ENCODE results near the gene NEDD9. TPM values are rescaled to one million over a fixed set of nuclear protein-coding genes. Genes with fewer than 3 reads are reported as not detected.

NEDD9 gene
- total and polyA plus RNA-seq, 2 experiments from 2014 or later, result 4.4 to 13.0 TPM

DNA sequence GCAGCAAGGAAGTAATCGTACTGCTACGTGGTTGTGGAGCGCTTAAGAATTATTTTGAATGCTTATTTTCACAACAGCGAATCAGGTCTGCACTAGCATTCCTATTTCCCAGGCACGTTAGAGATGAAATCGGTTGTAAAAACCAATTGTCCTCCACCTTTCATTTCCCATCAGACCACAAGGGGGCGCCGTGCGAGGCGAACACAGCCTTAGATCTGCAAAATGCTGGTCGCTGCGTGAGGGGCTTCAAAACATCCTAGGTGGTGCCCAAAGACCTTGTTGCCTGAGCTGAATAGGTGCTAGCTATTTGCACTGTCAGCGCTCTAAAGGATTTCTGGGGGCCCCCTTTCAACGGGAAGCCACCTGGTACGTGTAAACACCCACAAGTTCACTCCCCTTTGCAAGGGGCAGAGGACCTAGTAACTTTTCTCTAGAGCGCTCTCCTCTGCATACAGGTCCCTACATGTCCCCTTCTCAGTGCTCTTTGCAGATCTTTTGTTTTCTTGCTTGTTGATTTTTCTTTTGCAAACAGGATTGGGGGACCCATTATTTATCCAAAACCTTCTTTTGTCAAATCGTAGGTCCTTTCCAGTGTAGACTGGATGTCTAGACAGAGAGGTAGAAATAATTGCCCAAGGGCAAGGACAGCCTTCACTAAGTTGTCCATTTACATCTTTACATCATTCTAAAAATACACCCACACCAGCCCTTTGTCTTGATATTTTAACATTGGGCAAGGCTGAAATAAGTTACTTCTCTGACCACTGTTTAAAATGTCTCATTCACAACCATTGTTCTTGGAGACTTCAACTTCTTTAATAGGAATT is 59.8 kb downstream of the NEDD9 start:
- H4K20me1 ChIP-seq (replicated peaks; ENCODE audit: insufficient read depth), result no peaks in the 10 kb centered on the region
- no peaks in the 10 kb centered on the region for H3K79me2 ChIP-seq (replicated peaks; ENCODE audit: insufficient read depth)
- H3K4me1 ChIP-seq (ENCODE audit: insufficient read depth), result peaks cover 14% of the 10 kb centered on the region
- Mint-ChIP-seq H3K9me3 (no peaks in the 10 kb centered on the region; the same call in 2 of the 3 replicates), H3K27ac (no peak overlapping the region), H3K36me3 (ENCODE audit: low read depth) (no peaks in the 10 kb centered on the region), H3K4me3 (no peak overlapping the region), H3K4me1 (peaks cover 9% of the 10 kb centered on the region), H3K27me3 (ENCODE audit: insufficient read depth, low read depth, poor library complexity) (peaks cover 12% of the 10 kb centered on the region)
- H3K36me3 ChIP-seq (ENCODE audit: insufficient read depth), result no peaks in the 10 kb centered on the region
- peak; percentile 92 for ATAC-seq
- no peaks in the 10 kb centered on the region for H3F3A ChIP-seq (replicated peaks; ENCODE audit: low read depth)
- 0 out of 2 replicates have a peak, but pooled peaks cover 9% of the 10 kb centered on the region for H3K9me2 ChIP-seq (ENCODE audit: insufficient read depth)
- H3K27me3 ChIP-seq (ENCODE audit: insufficient read depth), result no peaks in the 10 kb centered on the region
- peak overlapping the region; percentile 48 for H2AFZ ChIP-seq
- H3K4me2 ChIP-seq, result peak overlapping the region; percentile 42; the same call in 1 of the 2 replicates
- peak; percentile 88 for DNase-seq (ENCODE audit: low spot score)
- no peak overlapping the region for H3K4me3 ChIP-seq
- no peak overlapping the region for H3K27ac ChIP-seq (ENCODE audit: low read depth)
- no peak for TF ChIP-seq JUNB (IDR thresholded peaks at IDR 0.05; ENCODE audit: unreplicated experiment)
- TF ChIP-seq, protein P1, sequence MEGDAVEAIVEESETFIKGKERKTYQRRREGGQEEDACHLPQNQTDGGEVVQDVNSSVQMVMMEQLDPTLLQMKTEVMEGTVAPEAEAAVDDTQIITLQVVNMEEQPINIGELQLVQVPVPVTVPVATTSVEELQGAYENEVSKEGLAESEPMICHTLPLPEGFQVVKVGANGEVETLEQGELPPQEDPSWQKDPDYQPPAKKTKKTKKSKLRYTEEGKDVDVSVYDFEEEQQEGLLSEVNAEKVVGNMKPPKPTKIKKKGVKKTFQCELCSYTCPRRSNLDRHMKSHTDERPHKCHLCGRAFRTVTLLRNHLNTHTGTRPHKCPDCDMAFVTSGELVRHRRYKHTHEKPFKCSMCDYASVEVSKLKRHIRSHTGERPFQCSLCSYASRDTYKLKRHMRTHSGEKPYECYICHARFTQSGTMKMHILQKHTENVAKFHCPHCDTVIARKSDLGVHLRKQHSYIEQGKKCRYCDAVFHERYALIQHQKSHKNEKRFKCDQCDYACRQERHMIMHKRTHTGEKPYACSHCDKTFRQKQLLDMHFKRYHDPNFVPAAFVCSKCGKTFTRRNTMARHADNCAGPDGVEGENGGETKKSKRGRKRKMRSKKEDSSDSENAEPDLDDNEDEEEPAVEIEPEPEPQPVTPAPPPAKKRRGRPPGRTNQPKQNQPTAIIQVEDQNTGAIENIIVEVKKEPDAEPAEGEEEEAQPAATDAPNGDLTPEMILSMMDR (conservative IDR thresholded peaks at IDR 0.05; ENCODE audit: low read depth in 2 of 2), result peak; percentile 93 to 96

DNA sequence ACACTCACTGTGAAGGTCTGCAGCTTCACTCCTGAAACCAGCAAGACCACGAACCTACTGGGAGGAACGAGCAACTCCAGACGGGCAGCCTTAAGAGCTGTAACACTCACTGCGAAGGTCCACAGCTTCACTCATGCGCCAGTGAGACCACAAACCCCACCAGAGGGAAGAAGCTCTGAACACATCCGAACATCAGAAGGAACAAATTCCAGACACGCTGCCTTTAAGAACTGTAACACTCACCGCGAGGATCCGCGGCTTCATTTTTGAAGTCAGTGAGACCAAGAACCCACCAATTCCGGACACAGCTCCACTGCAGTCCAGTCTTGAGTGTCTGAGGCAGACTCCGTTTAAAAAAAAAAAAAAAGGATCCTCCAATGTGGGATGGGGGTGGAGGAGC is 60.5 kb downstream of the NEDD9 start:
- Histone ChIP-seq H3K4me1 (ENCODE audit: insufficient read depth) (peaks cover 14% of the 10 kb centered on the region), H3K36me3 (ENCODE audit: insufficient read depth) (no peaks in the 10 kb centered on the region), H2AFZ (no peak overlapping the region), H3K4me3 (no peak overlapping the region), H3K27ac (ENCODE audit: low read depth) (no peak overlapping the region), H3K9me2 (ENCODE audit: insufficient read depth) (0 out of 2 replicates have a peak, but pooled peaks cover 9% of the 10 kb centered on the region), H3F3A (replicated peaks; ENCODE audit: low read depth) (no peaks in the 10 kb centered on the region), H3K79me2 (replicated peaks; ENCODE audit: insufficient read depth) (no peaks in the 10 kb centered on the region), H4K20me1 (replicated peaks; ENCODE audit: insufficient read depth) (no peaks in the 10 kb centered on the region), H3K27me3 (ENCODE audit: insufficient read depth) (no peaks in the 10 kb centered on the region), H3K4me2 (no peak overlapping the region)
- Mint-ChIP-seq H3K36me3 (ENCODE audit: low read depth) (no peaks in the 10 kb centered on the region), H3K9me3 (no peaks in the 10 kb centered on the region; the same call in 2 of the 3 replicates), H3K4me3 (no peak overlapping the region), H3K27me3 (ENCODE audit: insufficient read depth, low read depth, poor library complexity) (peaks cover 12% of the 10 kb centered on the region), H3K4me1 (peaks cover 9% of the 10 kb centered on the region), H3K27ac (no peak overlapping the region)
- no peak for DNase-seq (ENCODE audit: low spot score)
- ATAC-seq, result no peak
- TF ChIP-seq, protein P2, sequence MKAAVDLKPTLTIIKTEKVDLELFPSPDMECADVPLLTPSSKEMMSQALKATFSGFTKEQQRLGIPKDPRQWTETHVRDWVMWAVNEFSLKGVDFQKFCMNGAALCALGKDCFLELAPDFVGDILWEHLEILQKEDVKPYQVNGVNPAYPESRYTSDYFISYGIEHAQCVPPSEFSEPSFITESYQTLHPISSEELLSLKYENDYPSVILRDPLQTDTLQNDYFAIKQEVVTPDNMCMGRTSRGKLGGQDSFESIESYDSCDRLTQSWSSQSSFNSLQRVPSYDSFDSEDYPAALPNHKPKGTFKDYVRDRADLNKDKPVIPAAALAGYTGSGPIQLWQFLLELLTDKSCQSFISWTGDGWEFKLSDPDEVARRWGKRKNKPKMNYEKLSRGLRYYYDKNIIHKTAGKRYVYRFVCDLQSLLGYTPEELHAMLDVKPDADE (IDR thresholded peaks at IDR 0.05), result no peak
- TF ChIP-seq, protein P1 (conservative IDR thresholded peaks at IDR 0.05; ENCODE audit: low read depth in 2 of 2), result no peak
- TF ChIP-seq STAT1 (IDR thresholded peaks at IDR 0.05; ENCODE audit: unreplicated experiment) (no peak), POLR2AphosphoS5 (IDR thresholded peaks at IDR 0.05; ENCODE audit: low read depth) (no peak), CREB1 (CRISPR knock-in tag; IDR thresholded peaks at IDR 0.05; ENCODE audit: low read depth) (no peak), JUNB (IDR thresholded peaks at IDR 0.05; ENCODE audit: unreplicated experiment) (no peak), ZNF114 (CRISPR knock-in tag; IDR thresholded peaks at IDR 0.05) (no peak), NANOG (IDR thresholded peaks at IDR 0.05; ENCODE audit: borderline replicate concordance) (no peak)
- TF ChIP-seq, protein P3, sequence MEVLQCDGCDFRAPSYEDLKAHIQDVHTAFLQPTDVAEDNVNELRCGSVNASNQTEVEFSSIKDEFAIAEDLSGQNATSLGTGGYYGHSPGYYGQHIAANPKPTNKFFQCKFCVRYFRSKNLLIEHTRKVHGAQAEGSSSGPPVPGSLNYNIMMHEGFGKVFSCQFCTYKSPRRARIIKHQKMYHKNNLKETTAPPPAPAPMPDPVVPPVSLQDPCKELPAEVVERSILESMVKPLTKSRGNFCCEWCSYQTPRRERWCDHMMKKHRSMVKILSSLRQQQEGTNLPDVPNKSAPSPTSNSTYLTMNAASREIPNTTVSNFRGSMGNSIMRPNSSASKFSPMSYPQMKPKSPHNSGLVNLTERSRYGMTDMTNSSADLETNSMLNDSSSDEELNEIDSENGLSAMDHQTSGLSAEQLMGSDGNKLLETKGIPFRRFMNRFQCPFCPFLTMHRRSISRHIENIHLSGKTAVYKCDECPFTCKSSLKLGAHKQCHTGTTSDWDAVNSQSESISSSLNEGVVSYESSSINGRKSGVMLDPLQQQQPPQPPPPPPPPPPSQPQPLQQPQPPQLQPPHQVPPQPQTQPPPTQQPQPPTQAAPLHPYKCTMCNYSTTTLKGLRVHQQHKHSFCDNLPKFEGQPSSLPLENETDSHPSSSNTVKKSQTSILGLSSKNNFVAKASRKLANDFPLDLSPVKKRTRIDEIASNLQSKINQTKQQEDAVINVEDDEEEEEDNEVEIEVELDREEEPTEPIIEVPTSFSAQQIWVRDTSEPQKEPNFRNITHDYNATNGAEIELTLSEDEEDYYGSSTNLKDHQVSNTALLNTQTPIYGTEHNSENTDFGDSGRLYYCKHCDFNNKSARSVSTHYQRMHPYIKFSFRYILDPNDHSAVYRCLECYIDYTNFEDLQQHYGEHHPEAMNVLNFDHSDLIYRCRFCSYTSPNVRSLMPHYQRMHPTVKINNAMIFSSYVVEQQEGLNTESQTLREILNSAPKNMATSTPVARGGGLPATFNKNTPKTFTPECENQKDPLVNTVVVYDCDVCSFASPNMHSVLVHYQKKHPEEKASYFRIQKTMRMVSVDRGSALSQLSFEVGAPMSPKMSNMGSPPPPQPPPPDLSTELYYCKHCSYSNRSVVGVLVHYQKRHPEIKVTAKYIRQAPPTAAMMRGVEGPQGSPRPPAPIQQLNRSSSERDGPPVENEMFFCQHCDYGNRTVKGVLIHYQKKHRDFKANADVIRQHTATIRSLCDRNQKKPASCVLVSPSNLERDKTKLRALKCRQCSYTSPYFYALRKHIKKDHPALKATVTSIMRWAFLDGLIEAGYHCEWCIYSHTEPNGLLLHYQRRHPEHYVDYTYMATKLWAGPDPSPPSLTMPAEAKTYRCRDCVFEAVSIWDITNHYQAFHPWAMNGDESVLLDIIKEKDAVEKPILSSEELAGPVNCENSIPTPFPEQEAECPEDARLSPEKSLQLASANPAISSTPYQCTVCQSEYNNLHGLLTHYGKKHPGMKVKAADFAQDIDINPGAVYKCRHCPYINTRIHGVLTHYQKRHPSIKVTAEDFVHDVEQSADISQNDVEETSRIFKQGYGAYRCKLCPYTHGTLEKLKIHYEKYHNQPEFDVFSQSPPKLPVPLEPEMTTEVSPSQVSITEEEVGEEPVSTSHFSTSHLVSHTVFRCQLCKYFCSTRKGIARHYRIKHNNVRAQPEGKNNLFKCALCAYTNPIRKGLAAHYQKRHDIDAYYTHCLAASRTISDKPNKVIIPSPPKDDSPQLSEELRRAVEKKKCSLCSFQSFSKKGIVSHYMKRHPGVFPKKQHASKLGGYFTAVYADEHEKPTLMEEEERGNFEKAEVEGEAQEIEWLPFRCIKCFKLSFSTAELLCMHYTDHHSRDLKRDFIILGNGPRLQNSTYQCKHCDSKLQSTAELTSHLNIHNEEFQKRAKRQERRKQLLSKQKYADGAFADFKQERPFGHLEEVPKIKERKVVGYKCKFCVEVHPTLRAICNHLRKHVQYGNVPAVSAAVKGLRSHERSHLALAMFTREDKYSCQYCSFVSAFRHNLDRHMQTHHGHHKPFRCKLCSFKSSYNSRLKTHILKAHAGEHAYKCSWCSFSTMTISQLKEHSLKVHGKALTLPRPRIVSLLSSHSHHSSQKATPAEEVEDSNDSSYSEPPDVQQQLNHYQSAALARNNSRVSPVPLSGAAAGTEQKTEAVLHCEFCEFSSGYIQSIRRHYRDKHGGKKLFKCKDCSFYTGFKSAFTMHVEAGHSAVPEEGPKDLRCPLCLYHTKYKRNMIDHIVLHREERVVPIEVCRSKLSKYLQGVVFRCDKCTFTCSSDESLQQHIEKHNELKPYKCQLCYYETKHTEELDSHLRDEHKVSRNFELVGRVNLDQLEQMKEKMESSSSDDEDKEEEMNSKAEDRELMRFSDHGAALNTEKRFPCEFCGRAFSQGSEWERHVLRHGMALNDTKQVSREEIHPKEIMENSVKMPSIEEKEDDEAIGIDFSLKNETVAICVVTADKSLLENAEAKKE (CRISPR knock-in tag; IDR thresholded peaks at IDR 0.05), result no peak

Measured in GM23338 (cell line).